ENCODE data around the gene GNAT3. TPM values are rescaled to one million over a fixed set of nuclear protein-coding genes. Genes with fewer than 3 reads are reported as not detected.

GNAT3 gene
- not detected in 2 replicates for total RNA-seq

DNA sequence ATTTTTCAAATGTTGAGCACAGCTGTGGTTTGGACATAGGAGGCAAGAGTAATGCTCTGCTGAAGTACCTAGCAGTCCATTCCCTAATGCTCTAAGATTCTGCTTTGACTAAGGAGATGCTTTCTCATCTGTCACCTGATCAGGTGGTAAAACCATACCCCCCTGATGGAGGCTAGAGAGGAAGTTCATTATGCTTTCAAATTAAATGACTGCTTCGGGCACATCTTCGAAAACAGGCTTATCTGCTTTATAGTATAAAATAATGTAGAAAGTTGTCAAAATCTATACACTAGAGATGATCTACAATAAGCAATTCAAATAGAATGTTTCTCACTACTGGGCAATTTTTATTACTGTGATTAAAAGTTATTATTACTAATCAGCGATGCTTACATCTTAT lies at the start of gene GNAT3:
TSS of gene GNAT3 (minus strand) at position 101 of the 400 bp plus-strand sequence. CDS start 138 bp downstream, outside the sequence.
- DNase-seq (ENCODE audit: low read depth): no peak

DNA sequence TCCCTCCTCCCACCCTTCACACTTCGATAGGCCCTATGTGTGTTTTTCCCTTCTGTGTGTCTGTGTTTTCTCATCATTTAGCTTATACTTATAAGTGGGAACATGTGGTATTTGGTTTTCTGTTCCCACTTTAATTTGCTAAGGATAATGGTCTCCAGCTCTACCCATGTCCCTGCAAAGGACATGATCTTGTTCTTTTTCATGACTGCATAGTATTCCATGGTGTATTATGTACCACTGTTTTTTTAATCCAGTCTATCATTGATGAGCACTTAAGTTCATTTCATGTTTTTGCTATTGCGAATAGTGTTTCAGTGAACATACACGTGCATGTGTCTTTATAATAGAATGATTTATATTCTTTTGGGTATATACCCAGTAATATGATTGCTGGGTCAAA lies 46.3 kb upstream of the GNAT3 start:
- no peak for DNase-seq (ENCODE audit: low read depth)

DNA sequence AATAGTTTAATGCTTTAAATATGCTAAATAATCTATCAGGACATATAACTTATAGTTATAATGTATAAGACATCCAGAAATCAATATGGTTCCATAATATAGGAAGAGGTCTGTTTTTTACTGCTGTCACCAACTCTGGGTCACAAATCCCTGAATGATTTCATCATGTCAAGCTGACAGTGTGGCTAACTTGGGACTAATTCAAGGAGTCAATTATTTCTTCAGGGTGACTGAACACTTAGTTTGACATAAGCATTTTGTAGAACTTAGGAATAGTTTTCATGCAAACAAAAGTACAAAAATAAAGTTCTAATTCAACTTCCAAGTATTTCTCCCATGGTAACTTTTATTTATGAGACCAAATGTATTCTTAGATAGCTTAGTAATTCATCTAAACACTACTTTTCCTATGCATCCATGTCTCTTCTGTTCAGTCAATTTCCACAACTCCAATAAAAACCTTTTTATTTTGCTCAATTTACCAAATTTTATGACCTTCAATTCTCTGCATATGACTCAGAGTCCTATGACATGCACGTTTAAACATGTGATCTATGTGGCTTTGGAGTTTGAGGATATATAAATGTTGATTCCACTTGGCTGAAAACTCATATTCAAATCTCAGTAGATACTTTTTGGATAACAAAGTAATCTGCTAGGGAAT lies 40.3 kb upstream of the GNAT3 start:
- peak; percentile 22 for DNase-seq (ENCODE audit: low read depth)

DNA sequence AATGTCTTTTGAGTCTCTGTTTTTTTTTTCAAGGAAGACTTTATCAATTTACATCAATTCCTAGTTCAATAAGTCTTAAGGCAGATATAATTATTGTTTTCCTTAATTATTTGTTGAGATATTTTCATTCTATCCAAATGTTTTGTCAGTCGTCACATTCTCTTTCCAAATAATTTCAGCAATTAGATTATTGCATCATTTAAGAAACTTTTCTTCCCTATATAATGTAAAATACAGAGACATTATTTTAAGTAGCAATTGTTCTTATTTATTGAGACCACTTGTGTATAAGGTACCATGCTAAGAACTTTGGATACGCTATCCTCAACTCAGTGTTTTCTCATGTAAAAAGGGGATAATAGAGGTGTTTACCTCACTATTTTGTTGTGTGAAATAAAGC lies 38.1 kb upstream of the GNAT3 start:
- no peak for DNase-seq (ENCODE audit: low read depth)

DNA sequence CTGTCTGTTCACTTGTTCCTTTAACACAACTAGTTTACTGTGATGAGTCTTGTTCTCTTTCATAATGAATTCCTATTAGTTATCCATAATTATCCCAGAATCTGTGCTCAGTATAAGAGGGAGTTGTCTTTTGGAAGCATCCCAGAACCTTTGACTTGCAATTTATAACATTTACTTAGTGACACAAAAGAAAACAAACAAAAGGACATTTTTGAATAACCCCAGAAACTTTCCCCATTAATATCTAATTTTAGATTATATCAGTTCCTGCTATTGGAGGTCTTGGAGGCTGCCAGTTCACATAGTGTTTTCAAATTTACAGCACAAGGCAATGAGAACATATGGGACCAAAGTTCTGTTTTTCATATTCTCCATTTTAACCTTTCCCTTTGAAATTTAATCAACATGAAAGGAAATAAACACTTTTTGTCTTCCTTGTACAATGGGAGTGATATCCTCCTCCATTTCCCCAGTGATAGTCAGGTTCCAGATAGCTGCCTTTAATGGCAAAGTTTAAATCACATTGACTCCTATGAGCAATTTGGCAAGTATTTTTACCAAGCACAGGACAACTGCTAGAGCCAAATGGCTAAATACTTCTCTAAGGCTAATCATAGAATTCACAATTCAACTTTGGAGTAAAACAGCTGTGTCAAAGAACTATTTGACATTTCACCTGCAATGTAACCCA lies 37.1 kb upstream of the GNAT3 start:
- DNase-seq (ENCODE audit: low read depth): peak; percentile 29

DNA sequence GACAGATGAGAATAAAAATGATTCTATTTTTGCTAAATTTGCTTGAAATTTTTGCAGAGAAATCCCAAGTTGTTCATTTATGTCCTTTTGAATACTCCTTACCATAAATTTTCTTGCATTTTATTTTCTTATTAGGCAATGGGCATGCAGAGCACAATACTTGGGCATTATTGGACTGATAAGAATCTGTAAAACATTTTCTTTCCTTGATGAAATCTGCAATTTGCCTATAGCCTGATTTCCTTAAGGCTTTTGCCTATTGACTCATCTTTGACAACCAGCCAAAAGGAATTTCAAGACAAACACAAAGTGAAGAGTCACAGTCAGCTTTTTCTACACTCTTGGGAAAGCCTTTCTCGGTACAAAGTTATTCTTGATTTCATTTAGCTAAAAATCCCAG lies 30.5 kb upstream of the GNAT3 start:
- peak; percentile 77 for DNase-seq (ENCODE audit: low read depth)

DNA sequence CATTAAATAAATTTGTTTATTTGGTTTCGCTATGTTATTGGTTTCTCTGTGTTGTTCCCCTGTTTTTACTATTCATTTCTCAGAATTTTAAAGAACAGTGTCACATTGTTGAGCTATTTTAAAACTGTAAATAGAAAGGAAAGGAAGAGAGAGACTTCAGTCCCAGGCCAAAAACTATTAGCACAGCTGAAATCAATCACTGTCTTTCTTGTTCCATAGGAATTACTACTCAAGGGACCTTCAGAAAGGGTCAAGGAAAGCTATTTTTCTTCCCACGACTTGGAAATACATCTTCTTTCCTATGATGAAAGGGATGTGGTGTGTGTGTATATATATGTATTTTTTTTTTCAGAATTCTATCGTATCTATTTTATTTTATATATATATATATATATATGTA lies 29.0 kb upstream of the GNAT3 start:
- no peak for DNase-seq (ENCODE audit: low read depth)

DNA sequence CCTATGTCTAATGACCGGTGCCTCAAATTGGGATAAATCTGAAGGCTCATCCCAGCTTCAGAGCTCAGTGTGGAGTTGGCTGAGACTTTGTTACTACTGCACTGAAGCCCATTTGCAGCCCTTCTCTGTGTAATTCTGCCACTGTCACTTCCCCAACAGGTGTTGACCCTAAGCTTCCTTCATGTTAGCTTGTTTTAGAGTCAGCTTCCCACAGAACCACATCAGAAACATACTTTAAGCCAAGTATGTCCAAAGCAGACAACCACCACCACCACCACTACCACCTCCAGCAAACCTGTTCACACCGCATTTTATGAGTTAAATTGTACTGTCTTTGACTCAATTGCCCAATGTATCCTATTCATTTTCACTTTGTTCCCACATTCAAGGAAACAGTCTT lies 25.2 kb upstream of the GNAT3 start:
- DNase-seq (ENCODE audit: low read depth): no peak

DNA sequence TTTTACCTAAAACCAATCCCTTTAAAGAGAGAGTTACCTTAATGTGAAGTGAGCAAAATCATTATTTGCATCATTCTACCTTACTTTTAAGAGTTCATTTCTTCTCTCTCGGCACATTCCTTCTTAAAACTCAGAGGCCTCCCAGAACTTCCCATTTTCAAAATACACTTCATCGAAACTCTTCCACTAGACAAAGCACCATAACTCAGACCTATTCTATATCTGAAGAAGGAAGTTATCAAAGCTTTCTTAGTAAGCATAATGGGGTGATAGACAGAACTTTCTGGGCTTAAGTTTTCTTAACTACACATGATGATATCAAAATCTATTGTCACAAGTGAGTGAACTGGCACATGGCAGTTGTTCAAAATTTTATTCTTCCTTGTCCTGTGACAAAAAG lies 24.6 kb upstream of the GNAT3 start:
- no peak for DNase-seq (ENCODE audit: low read depth)

DNA sequence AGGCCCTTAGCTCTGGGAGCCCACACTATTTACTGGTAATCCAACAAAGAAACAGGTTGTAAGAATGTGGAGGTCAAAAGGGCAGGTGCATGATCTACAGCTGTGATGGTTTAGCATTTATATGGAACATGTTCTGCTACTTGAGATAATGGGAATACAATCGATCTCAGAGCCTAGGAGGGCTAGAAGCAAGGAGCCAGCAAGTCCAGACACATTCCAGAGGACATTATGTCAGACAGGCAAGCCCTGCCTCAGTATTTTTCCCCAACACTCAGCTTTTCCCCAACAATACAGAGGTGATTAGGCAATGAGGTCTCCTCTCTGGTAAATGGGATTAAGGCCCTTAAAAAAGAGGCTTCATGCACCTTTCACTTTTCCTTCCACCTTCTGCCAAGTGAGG lies 21.4 kb upstream of the GNAT3 start:
- DNase-seq (ENCODE audit: low read depth): peak; percentile 22

DNA sequence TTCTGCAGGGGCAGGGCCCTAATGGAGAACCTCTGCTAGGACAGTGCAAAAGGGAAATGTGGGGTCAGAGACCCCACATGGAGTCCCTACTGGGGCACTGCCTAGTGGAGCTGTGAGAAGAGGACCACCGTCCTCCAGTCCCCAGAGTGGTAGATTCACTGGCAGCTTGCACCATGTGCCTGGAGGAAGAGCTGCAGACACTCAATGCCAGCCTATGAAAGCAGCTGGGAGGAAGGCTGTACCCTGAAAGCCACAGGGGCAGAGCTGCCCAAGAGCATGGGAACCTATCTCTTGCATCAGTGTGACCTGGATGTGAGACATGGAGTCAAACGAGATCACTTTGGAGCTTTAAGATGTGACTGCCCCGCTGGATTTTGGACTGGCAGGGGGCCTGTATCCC lies 20.3 kb upstream of the GNAT3 start:
- no peak for DNase-seq (ENCODE audit: low read depth)

DNA sequence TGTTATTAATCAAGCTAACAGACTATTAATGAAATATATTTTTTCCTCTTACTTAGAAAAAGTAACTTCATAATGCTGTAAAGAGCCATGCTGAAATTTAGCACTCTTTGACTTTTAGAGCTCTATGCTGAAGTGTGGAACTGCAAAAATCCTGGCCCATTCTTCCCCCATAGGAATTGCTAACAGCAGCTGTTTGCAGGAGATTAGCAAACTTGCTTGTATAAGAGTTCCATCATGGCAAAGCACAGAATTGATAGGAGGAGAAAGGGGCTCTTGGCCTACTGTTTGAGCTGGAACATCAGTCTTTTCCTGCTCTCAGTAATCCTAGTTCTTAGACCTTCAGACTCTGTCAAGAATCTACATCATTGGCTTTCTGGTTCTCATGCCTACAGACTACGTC lies 18.3 kb upstream of the GNAT3 start:
- no peak for DNase-seq (ENCODE audit: low read depth)

DNA sequence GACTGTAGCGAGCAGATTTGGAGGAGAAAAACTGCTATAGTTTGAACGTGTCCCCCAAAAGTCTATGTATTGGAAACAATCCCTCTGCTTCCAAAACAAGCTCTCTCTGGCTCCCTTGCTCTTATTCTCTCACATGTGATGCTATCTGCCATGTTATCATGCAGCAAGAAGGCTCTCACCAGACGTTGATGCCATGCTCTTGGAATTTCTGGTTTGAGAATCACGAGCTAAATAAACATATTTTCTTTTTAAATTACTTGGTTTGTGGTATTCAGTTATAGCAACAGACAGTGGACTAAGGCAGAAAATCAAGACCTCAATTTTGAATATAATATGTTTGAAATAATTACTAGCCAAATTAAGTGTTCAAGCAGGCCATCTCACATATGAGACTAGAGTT lies 17.5 kb upstream of the GNAT3 start:
- DNase-seq (ENCODE audit: low read depth): no peak

DNA sequence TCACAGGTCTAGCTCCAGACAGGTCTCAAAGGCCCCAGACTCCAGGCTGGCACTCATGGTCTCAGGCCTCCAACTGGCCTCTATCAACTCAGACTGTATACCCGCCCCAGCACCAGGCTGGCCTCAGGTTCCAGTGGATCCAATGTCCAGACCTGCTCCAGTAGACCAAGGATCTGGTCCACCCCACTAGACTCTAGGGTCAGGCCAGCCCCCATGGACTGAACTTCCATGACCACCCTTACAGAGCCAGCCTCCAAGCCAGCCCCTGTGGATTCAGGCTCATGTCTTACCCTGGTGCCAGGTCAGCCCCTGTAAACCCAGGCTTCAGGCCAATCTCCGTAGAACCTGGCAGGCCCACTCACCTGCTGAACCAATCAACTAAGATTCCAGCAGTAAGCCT lies 16.8 kb upstream of the GNAT3 start:
- DNase-seq (ENCODE audit: low read depth): no peak

DNA sequence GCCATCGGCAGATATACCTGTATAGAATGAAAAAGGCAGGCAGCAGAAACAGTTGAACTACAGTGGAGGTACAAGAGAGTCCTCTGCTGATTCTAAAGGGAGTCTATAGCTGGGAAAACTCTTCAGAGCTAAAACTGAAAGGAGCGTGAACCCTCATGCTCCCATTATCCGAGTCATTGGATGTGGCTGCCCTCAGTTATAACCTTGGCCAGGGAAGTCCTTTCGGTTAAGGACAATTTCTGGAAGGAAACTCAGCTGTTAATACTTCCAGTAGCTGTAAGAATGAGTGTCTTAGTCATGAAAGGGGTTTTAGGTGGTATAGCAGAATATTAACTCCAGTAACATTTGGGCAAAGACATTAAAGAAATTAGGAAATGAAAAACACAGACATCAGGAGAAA lies 14.6 kb upstream of the GNAT3 start:
- no peak for DNase-seq (ENCODE audit: low read depth)

DNA sequence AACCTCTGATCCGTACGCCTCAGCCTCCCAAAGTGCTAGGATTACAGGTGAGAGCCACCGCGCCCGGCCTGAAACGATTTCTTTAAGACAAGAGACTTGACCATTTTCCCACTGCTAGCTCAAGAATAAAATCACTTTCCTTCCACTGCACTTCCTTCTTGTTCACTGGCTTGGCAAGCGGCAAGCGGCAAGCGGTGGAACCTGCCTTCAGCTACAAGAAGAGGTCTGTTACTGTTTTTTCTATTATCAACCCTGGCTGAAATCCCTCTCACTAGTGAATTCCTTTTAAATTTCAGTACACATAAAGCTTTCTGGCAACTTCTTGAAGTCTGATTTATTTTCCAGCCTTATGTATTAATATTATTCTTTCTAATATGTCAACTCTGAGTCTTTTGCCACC lies 12.8 kb upstream of the GNAT3 start:
- DNase-seq (ENCODE audit: low read depth): no peak

DNA sequence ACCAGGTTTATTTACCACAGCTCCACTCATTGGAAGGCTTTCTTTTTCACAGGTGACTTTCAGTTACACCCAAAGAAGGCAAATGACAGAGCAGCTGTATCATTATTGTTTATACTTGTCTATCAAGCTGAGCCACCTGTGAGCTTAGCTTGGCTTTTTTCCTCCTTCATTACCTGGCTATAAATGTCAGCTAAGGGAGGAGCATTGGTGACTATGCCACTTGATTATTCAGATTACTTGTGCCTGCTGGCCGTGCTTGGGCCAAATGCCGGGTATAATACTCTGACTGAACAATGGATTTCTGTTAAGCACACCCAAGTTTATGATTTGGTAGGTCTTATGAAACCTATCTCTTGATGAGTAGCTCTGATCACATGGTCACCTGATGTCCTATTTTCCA lies 9.9 kb upstream of the GNAT3 start:
- no peak for DNase-seq (ENCODE audit: low read depth)

DNA sequence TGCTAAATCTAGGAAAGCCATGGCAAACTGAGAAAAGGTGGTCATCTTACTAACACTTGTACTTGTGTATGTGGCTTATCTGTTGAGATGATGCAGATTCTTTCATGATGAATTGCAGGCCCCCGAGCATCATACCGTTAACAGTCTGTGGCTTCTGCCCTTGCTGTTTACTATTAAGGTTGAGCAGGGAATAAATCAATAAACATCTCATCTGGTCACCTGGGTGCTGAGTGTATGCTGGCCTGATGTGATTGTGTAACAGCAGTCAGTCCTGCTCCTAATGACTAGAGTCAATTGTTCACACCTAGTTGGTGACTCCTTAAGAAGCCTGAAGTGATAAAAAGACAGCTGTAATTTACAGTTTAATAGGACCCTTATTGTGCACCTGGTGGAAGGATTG lies 8.3 kb upstream of the GNAT3 start:
- DNase-seq (ENCODE audit: low read depth): peak; percentile 47

DNA sequence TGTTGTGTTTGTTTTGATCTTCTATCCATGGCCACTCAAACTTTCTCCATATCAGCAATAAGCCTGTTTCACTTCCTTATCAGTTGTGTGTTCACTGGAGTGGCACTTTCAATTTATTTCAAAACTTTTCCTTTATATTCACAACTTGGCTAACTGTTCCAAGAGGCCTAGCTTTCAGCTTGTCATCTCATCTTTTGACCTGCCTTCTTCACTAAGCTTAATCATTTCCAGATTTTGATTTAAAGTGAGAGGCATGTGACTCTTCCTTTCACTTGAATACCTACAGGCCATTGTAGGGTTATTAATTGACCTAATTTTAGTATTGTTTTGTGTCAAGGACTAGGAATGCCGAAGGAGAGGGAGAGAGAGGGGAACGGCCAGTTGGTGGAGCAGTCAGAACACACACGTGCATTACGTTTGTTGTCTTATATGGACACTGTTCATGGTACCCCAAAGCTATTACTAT lies 5.5 kb upstream of the GNAT3 start:
- DNase-seq (ENCODE audit: low read depth): peak; percentile 89

DNA sequence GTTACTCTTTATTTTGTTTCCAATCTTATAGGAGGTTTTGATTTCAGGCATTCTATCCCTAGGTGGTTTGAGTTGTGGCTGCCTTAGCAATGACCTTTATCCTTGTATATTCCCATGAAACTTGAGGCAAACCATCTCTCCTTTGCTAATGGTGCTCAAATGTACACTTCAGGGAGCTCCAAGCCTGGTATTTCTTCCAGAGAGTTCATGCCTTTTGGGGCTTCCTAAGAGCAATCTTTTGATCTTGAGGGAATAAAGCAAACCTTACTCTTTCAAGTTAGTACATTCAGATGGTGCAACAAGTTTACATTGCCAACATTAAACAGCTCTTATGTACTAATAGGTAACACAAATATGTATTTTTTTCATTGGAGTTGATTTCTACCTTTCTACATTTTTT lies 3.4 kb upstream of the GNAT3 start:
- no peak for DNase-seq (ENCODE audit: low read depth)

DNA sequence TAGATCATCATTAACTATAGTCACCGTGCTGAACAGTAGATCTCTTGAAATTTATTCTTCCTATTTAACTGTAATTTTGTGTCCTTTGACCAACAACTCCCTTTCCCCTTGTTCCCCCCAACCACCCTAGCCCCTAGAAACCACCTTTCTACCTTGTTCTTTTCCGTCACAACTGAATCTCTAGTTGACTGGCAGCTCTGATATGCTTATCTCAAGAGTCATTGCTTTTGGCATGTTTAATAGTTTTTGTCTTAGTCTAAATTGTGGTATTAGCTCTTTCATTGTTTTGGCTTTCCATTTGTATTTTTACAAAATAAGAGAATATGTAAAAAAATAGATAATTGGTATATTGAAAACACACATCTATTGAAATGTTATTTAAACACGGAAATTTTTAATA lies 1.8 kb downstream of the GNAT3 start:
- no peak for DNase-seq (ENCODE audit: low read depth)

DNA sequence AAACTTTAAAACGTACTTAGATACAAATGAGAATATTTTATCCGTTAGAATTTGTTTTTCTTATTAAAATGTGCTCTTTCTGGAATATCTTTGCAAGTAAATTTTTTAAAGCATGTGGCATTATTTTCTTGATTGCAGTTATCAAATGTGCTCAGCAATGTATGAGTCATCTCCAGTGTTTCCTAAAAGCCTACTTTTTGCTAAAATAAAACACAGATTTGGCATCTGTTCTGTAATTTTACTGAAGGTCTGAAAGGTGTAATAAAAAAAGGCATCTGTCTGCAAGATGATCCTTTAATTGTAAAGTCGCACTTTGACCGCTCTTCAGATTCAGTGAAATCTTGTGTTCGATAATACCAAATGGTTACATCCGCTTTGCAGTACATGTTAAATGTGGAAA lies 3.4 kb downstream of the GNAT3 start:
- no peak for DNase-seq (ENCODE audit: low read depth)

DNA sequence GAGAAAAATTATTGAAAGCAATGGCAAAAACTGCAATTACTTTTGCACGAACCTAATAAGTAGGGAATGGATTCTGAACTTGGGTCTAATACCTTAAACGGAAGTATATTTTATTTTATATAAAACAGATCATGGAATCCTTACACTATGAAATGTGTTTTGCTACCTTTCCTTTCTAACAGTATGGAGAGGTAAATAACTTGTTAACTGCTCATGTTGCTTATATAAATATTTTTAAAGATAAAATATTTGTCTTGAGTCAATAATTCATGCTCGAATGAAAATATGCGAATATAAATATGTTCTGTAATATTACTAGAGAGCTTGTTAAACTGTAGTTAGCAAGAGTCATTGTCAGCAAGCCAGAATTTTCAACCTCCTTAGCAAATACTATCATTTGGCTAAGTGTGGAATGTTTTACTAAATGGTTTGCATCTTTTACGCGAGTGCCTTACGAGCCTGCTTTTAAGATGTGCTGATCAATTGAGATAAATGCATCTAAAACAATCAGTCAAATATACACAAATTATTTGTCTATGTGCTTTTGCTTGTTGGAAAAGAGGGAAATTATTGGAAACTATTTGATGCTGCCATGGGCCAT lies 5.9 kb downstream of the GNAT3 start:
- no peak for DNase-seq (ENCODE audit: low read depth)
